Left renal cortex interstitium (tissue), 4 donors: ENCODE data around the gene SHC3. TPM values are rescaled to one million over a fixed set of nuclear protein-coding genes. Genes with fewer than 3 reads are reported as not detected.

Experiments
- DNase-seq, 4 donors: peaks; one replicate each; pipeline ENCODE4 v3.0.0-alpha.2; 2013; ENCODE audit warnings: low read depth in 4 of 4, low spot score in 2 of 4, missing footprints in 1 of 4
- polyA plus RNA-seq, 4 donors: library from polyadenylated mRNA; unstranded; fragments of 120-200 nt; gene quantifications; one replicate each; pipeline ENCODE4 v1.2.1, GENCODE V29; 2013; ENCODE audit not compliant: insufficient read length in 4 of 4

Gene SHC3
- polyA plus RNA-seq, 4 donors, result 2.5 to 3.5 (median 2.9) TPM

DNA sequence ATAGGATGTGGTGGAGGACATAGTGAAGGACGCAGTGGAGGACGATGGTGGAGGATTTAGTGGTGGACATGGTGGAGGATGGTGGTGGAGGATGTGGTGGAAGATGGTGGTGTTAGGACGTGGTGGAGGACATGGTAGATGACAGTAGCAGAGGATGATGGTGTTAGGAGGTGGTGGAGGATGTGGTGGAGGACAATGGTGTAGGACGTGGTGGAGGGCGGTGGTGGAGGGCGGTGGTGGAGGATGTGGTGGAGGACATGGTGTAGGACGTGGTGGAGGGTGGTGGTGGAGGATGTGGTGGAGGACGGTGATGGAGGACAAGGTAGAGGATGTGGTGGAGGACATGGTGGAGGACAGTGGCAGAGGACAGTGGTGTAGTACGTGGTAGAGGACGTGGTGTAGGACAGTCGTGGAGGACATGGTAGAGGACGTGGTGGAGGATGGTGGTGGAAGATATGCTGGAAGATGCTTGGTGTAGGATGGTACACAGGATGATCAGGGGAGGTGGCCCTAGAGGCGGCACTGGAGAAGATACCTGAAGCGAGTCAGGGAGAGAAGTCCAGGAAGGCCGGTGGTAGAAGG is 118.6 kb downstream of the SHC3 start:
- no peak for DNase-seq

DNA sequence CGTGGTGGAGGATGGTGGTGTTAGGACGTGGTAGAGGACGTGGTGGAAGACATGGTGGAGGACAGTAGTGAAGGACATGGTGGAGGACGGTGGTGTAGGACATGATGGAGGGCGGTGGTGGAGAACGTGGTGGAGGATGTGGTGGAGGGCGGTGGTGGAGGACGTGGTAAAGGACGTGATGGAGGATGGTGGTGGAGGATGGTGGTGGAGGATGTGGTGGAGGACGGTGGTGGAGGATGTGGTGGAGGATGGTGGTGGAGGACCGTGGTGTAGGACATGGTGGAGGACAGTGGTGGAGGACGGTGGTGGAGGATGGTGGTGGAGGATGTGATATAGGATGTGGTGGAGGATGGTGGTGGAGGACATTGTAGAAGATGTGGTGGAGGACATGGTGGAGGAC is 119.7 kb downstream of the SHC3 start:
- no peak for DNase-seq

DNA sequence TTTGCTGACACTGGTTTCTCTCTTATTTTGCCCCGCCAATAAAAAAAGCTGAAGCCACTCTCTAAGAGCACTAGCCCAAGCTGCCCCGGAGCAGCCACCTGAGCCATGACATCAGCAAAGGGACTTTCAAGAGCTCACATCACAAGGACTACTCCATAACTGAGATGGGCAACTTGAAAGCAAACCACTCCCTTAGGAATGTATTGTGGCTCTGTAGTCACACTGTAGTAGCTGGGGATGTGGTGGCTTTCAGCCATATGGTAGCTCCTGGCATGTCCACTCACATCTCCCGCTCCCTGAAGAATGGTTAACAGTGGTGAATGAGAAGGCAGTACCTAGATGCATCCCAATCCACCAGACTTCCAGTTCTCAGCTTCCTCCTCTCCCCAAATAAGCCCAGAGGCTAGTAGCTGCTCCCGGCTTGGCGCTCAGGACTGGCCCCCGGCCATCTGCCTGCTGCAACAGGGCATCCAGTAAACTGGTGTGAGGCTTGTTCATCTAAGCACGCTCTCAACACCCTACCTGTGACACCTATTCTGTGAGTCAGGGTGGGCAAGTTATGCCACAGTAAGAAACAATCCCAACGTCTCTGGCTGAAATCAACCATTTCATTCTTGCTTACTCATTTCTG is 123.6 kb downstream of the SHC3 start:
- no peak for DNase-seq

DNA sequence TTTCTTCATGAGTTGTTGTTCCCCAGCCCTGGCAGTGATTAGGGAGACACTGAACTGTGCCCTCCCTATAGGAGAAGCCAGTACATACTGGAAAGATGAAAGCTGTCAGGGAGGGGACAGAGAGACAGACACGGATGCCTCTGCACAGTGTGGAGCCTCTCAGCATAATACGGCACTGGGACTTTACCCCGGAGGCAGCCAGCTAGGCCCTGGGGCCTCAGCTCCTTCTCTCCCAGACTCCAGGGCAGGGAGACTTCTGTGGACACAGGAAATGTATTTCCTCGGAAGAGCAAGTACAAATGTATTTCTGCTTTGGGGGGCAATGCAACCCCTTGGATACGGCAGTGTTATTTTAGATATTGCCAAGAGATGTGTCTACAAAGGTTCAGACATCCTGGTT is 125.3 kb downstream of the SHC3 start:
- no peak for DNase-seq

DNA sequence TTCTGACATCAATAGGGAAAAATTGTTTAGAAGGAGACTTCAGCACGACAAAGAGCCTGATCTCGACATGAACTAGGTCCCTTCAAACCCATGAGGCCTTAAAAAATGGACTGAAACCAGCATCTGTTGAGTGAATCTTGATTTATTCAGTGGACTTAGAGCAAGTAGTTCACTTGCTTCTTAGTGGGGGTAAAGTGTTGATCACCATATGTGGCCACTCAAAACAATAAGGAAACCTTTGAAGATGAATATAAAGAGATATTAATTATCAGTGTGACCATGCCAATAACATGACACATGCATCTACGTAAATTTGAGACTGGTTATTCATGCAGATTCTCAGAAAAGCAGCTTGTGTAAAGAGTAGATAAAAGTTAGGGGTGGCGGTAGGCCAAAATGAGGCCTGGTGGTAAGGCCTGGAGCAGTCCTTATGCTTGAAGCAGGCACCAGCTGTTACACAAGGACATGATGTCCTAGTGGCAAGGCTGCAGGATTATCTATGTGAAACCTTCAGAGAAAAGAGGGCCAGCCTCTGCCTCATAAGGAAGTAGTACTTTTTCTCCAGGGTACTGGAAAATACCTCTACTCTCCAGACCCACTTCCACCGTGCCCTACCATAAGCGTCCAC is 126.0 kb downstream of the SHC3 start:
- no peak for DNase-seq

DNA sequence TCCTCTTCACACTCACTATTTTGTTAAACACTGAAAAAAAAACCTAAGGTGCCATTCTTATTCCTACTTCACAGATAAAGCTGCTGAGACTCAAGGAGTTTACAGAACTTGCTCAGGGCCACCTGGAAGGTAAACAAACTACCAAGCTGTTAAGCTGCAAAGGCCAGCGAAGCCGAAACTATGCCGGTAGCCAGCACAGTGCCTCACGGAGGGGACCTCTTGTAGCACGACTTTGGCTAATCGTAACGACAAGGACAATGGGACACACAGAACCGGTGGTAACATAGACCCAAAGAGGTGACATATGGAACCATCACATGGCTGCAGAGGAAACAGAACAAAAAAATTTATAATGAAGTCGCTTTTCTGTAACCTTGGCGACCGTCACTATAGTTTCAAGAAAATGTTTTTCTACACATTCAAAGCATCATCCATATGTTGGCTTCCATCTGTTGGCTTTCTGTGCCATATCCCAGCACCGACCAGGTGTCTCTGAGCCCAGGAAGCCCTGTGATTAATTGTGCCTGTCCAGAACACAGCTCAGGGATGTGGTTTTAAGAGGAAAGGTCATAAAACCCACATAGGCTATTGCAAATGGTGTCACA is 127.1 kb downstream of the SHC3 start:
- DNase-seq, result no peak

DNA sequence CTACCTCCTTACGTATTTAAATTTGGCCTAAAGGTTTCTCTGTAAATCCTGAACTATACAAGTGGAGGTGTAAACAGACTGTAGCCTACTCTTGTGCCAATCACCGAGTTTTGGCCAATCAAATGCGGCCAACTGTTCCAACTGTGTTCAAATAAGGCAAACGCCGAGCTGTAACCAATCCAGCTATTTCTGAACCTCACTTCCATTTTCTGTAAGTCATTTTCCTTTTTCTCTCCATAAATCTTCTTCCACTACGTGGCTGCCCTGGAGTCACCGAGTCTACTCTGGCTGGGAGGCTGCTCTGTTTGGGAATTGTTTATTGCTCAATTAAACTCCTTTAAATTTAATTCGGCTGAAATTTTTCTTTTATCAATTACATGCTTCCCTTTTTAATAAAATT is 129.0 kb downstream of the SHC3 start:
- DNase-seq, result no peak

DNA sequence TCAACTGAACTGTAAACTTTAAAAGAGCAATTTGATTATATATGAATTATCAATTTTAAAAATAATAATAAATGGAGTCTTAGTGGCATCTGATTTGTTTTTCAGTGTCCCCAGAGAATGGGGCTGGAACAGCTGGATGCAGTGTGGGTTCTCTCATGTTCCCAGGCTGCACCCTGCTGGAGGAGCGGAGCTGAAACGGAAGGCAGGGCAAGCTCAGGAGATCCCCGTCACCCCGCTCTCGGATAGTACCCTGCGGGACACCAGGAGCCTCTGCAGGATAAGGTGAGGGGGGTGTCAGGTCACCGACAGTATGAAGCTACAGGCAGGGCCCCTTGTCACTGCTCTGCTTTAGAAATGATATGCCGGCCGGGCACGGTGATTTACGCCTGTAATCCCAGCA is 130.0 kb downstream of the SHC3 start:
- DNase-seq, result no peak

DNA sequence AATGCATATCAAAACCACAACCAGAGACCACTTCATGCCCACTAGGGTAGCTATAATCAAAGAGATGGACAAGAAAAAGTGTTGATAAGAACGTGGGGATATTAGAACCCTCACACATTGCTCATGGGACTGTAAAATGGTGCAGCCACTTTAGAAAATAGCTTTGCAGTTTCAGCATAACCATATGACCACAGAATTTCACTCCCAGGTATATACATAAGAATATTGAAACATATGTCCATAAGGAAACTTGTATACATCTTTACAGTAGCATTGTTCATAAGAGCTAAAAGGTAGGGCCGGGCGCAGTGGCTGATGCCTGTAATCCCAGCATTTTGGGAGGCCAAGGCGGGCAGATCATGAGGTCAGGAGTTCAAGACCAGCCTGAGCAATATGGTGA is 131.0 kb downstream of the SHC3 start:
- no peak for DNase-seq

DNA sequence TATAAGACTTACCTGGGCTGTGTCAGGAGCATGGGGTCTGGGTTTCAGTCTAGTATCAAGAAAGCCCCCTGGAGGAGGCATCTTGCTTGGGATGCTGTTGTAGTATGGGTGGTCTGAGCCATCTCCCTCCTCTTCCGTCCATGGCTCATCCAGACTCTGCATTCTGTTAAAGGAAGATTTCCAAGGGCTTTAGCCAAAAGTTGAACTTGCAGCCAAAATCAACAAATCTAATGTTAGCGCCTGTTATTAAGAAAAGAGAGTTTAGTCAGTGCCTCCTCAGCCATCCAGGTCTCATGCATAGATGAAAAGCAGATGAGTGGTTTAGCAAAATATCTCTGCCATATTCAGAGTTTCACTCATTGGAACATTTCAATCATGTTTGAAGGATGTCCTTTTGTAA is 131.8 kb downstream of the SHC3 start:
- no peak for DNase-seq

DNA sequence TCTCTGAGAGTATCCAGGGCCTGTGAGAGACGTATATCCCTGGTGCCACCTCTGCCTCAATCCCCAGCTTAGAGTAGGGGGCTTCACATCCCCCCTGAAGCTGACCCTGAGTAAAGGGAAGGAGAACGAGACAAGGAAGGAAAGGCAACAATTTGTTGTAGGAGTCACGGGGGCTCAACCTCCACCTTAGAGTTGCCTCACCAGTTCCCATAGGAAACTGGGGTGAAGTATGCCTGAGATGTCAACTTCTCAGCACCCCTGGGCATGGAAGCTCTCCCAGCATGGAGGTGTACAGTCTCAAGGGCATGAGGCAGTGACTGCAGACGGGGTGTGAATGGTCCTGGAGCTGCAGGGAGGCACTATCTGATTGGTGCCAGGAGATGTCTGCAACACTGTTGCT is 133.7 kb downstream of the SHC3 start:
- no peak for DNase-seq

DNA sequence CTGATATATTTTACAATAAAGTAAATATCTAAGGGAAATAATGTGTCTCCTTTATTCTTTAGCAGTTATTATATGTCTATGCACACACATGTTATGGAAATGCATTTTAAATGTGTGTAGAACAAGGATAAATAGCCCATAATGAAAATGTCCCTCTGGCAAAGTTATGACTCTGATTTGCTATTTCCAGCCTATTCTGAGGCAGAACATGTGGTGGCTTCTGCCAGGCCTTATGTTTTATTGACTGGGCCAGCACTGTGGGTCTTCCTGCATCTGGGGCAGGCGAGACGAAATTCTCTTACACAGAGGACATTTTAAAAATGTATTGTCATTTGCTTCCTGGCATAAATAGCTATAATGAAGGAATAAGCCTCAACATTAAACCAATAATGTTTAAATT is 134.5 kb downstream of the SHC3 start:
- no peak for DNase-seq

DNA sequence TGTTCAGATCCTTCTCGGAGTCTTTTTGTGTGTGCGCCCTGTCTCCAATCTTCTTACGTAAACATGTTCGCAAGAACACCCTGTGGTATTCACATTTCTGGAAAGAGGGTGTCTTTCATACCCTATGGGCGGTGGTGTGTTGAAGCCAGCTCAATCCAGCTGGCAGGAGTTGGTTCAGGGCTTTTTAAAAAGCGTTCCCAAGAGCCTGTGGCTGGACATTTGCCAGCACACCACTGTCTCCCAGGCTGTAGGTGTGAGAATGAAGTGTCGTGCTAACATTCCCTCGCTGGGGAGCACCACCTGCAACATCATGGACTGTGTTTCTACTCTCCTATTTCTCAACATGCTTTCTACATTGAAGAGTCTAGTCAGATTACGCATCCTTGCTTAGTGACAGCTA is 135.6 kb downstream of the SHC3 start:
- DNase-seq, result no peak

DNA sequence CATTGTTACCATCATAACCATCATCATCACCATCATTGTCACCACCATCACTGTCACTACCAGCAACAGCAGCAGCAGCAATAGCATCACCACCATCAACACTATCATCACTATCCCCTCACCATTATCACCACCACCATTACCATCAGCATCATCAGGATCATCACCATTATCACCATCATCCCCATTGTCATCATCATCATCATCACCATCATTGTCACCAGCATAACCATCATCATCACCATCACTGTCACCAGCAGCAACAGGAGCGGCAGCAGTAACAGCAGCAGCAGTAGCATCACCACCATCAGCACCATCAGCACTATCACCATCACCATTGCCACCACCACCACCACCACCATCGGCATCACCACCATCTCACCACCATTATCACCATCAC is 139.0 kb downstream of the SHC3 start:
- DNase-seq, result no peak

DNA sequence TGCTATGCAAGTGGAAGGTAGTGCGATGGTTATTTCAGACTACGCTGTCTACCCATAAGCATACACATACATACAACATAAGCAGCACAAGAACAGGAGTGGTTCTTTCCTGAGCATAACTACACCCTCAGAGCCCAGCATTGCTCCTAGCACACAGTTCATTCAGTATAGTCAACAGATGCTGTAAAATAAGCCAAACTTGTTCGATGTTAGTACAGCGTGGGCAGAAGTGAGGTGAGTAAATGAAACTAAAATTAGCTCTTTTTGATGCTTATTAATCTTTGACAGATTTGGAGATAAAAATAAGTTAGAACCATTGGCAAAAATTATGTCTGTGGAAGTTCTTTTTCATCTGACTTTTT is 139.5 kb downstream of the SHC3 start:
- DNase-seq, result no peak

DNA sequence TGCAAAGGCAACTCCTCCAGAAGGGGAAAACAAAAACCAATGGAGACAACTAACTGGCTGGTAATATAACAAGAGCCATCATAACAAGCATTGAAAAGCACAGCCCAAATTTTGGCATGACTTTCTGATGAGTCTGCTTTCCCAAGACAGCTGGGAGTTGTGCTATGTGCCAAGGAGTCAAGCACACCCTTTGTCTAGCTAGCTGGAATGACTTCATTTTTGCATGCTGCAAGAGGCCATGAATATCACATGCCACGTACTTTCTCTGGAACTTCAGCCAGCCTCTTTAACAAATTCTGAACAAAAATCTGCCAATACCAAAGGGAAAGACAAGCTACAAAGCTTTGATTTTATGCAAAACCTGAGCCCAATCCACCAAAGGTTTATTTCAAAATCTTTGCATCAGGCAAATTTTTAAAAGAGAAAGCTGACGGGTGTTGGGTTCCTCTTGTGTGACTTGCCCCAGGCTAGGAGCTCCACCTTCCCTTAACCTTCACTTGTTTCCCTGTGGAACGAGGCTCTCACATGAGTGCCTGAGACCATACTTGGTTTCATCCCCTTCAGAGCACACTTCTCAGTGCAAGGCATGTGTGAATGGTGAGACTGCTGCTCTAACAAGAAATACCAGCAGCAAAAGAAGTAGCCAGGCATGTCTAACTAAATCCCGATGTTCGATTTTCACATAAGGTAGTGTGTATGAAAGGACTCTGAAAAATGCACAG is 140.1 kb downstream of the SHC3 start:
- DNase-seq, result no peak

DNA sequence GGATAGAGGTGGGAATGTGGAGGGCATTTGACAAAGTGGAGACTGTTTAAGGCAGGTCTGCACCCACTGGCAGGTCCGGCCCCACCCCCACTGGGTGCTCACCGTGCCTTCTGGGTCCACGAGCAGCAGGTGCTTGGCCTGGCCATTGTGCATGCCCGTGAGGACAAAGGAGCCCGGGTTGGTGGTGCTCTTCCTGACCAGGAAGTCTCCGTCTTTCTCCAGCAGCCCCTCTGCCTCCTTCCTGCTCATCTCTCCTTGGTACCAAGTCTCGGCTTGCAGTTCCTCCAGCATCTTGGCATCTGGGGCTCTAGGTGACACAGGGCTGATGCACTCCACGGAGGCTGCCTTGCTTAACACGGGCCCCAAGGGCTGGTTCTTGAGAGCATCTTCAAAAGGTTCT is 140.7 kb downstream of the SHC3 start:
- DNase-seq, result no peak

DNA sequence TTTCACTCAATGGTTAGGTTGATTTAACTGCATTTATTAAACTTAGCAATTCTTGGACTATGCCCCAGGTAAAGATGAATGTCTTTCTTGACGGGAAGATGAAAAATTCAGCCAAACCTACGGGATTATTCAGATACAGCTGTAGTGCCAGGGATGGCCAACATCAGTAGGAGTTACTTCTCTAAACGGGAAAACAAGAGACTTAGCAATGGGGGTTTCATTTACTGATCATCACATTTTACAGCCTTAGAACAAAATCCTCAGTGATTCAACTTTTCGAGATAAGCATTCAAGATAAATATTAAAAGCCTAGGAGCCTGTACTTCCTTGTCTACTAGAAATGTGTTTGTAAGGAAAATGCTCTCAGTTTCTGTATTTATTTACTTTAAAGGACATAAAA is 141.3 kb downstream of the SHC3 start:
- DNase-seq, result no peak

DNA sequence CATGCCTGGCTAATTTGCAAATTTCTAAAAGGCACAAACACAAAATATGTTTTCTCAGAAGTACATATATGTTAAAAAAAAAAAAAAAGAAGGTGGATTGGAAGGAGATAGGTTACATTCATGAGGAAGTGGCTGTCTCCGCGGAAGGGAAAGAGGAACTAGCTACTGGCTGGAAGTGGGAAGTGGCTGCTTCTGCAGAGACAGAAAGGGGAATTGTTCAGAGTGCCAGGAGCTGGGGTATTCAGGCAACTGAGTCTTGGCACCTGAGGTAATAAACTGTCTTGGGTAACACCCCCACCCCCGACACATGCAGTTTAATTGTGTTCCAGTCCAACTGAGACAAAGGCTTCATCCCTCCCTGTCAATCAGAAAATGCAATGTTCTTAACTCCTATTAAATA is 141.7 kb downstream of the SHC3 start:
- DNase-seq, result no peak

DNA sequence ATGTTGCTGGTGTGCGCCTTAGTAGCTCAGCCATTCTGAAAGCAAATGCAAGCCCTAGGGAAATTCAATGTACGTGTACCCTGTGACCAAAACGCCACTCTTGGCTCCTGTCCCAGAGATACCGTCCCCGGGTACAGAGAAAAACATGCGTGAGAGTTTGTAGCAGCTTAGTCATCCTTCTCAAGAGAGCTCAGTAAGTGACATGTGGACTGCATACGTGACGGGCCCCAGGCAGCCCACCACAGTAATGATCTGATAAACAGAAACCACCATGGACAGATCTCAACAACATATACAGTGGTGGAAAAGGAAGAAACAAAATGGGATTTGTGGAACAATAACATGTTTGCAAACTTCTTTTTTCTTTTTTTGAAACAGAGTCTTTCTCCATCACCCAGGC is 142.2 kb downstream of the SHC3 start:
- no peak for DNase-seq

DNA sequence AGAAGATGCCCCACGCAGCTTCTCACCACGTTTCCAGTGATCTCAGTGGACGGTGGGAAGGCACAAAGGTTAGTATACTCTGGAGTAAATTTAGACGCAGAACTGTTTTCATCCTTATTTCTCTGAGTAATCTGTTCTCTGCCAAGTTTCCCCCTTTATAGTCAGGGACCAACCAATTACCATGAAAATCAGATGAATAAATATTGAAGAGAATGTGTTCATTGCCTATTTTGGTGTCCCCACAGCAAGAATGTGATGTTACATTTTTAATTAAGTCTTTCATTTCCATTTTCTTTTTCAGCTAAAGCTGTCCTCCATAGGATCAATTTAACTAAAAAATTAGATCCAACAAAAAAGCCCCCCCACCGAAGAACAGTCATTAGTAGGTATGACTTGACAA is 146.0 kb downstream of the SHC3 start:
- no peak for DNase-seq

DNA sequence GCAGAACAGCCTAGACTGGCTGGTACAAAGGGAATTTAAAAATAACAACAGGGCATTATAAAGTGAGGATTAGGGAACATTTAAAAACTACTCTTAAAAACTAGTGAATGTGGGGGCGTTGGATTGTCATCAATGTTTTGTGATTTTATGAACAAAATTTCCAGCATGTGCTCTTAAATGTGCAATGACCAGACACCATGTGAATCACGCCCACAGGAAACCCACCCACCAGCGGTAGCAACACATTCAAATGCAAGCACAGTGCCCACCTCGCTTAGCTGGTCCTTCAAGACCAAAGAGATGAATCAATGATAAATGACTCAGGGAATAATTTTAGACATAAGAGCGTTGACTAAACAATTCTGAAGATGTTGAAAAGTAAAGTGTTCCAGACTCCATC is 146.4 kb downstream of the SHC3 start:
- no peak for DNase-seq
